Mucosa of stomach (tissue), 1 donor: Measurements from ENCODE around the gene PPP6R3.

ENCODE experiments used
- H3K27me3 ChIP-seq: one replicate; pipeline ENCODE4 v1.7.0; 2013; ENCODE audit warnings: mild to moderate bottlenecking, low read length; ENCODE audit not compliant: control insufficient read depth, insufficient read depth
- H3K36me3 ChIP-seq: one replicate; pipeline ENCODE4 v1.7.0; 2013; ENCODE audit warnings: low read length; ENCODE audit not compliant: control insufficient read depth, insufficient read depth
- H3K4me1 ChIP-seq: one replicate; pipeline ENCODE4 v1.7.0; 2013; ENCODE audit warnings: mild to moderate bottlenecking, low read length; ENCODE audit not compliant: control insufficient read depth, insufficient read depth
- H3K4me3 ChIP-seq: one replicate; pipeline ENCODE4 v1.7.0; 2013; ENCODE audit warnings: low read length
- H3K9ac ChIP-seq: one replicate; pipeline ENCODE4 v1.7.0; 2013; ENCODE audit warnings: mild to moderate bottlenecking, low read length, moderate library complexity
- H3K9me3 ChIP-seq: one replicate; pipeline ENCODE4 v1.7.0; 2013; ENCODE audit warnings: mild to moderate bottlenecking, low read length, moderate library complexity; ENCODE audit not compliant: control insufficient read depth
- donor health status: Pancreatic carcinoma.

PPP6R3 gene

DNA sequence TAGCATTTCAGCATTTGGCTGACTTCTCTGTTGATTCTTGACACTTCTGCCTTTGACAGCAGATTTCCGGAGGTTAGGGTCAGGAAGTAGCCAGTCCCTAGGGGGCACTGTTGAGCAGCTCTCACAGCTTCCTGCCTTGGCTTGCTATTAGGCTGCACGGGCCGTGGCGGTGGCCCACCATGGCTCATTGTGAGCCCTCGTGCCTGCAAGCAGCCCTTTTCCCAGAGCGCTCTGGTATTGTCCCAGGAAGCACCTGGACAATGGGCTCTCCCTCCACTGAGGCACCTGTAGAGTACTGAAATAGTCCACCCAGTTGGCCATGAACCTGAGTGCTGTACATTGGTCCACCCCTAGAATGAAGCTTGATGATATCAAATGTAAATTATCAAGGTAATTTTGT, 123.5 kb downstream of the PPP6R3 start:
- Histone ChIP-seq H3K4me1 (peaks cover 9% of the 10 kb centered on the region), H3K9ac (no peak overlapping the region), H3K9me3 (no peaks in the 10 kb centered on the region), H3K27me3 (no peaks in the 10 kb centered on the region), H3K4me3 (no peak overlapping the region), H3K36me3 (no peaks in the 10 kb centered on the region)

DNA sequence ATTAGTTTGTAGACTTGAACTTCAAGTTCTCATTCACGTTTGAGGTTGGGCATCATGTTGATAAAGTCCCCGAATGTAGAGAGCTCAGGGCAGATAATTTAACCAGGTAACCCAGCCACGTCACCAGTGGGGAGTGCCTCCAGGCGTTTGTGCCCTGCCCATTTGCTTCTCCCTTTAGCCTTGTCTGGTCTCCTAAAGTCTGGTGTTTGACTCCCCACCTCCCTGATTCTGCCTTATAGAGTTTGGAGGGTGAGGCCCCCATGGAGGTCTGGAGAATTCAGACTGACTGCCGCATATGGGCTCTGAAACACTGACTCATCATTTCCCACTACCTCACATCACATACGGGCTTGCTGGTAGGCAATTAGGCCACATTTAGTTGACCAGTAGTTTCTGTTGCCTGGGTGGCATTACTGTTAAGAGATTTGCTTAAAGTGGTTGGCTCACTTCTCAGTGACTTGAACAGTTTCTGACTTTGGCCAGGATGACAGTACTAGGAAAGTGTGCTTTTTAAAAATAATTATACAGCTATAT, 124.5 kb downstream of the PPP6R3 start:
- H3K36me3 ChIP-seq, result no peaks in the 10 kb centered on the region
- H3K4me3 ChIP-seq, result no peak overlapping the region
- H3K27me3 ChIP-seq, result no peaks in the 10 kb centered on the region
- peaks cover 9% of the 10 kb centered on the region for H3K4me1 ChIP-seq
- H3K9ac ChIP-seq, result no peak overlapping the region
- no peaks in the 10 kb centered on the region for H3K9me3 ChIP-seq

DNA sequence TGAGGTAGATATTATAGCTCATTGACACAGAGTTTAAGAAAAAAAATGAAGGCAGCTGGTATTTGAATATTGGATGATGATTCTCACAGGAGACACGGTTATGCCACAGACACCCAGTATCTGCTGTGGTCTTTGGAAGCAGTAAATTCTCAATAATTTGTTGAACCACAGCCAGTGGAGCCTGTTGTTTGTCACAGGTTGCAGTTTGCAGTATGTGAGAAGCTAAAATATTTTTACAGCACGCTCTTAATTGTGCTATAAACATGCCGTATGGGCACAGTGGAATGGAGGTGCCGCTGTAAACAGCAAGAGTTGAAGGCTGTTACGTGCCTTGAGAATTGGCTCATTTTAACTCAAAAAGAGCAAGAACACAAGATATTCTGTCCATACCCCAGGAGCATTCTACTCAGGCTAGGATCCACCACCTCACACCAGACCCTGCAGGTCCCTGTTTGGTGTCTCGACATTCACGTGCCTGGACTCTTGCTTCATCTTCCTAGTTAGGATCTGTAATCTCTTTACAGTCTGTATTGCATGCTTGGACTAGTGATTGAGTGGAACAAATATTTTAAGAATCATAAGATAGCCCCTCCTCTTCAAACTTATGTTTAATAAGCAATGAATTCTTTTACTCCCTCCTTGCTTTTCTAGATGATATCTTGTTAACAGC, 129.1 kb downstream of the PPP6R3 start:
- H3K9ac ChIP-seq, result no peak overlapping the region
- H3K36me3 ChIP-seq, result no peaks in the 10 kb centered on the region
- H3K4me1 ChIP-seq, result no peaks in the 10 kb centered on the region
- no peaks in the 10 kb centered on the region for H3K9me3 ChIP-seq
- H3K4me3 ChIP-seq, result no peak overlapping the region
- no peaks in the 10 kb centered on the region for H3K27me3 ChIP-seq

DNA sequence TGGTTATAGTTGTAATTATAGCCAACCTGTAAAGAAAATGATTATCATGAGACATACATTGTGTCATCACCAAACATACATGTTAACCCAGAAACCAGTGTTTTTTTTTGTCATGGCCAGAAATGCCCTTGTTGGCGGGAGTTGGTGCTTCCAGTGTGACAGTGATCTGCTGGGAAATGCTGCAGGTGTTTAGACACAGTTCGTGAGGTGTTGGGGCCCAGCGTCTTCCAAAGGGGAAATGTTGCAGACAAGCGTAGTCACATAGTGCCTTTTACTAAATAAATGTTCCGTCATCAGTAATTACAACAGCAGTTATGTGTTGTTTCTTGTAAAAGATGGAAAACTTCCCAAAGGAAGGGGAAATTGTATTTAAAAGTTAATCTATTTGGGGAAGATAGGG, 131.2 kb downstream of the PPP6R3 start:
- Histone ChIP-seq H3K36me3 (peaks cover 8% of the 10 kb centered on the region), H3K4me1 (no peaks in the 10 kb centered on the region), H3K4me3 (no peak overlapping the region), H3K27me3 (no peaks in the 10 kb centered on the region), H3K9me3 (no peaks in the 10 kb centered on the region), H3K9ac (no peak overlapping the region)

DNA sequence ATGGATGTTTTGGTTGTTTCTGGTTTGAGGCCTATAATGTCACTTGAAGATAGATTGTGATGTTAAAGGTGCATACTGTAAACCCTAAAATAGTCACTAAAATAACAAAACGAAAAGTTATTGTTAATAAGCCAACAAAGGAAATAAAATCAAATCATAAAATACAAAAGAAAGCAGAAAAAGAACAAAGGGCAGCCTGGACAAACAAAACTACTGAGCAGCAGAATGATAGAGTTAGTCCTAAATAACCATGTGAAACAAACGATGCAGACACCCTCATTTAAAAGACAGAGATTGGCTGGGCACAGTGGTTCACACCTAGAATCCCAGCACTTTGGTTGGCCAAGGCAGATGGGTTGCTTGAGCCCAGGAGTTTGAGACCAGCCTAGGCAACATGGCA, 132.9 kb downstream of the PPP6R3 start:
- Histone ChIP-seq H3K4me1 (no peaks in the 10 kb centered on the region), H3K9me3 (no peaks in the 10 kb centered on the region), H3K4me3 (no peak overlapping the region), H3K9ac (no peak overlapping the region), H3K36me3 (peaks cover 17% of the 10 kb centered on the region), H3K27me3 (no peaks in the 10 kb centered on the region)

DNA sequence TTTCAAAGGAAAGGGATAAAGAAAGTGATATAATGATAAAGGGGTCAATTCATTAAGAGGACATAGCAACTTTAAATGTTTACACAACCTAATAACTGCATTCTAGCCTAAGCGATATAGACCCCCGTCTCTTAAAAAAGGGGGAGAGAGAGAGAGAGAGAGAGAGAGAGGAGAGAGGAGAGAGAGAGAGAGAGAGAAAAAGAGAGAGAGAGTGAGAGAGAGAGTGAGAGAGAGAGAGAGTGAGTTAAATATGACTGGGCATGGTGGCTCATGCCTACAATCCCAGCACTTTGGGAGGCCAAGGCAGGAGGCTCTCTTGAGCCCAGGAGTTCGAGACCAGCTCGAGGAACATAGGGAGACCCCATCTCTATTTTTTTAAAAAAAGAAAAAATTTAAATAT, 133.6 kb downstream of the PPP6R3 start:
- Histone ChIP-seq H3K4me1 (no peaks in the 10 kb centered on the region), H3K27me3 (no peaks in the 10 kb centered on the region), H3K9me3 (no peaks in the 10 kb centered on the region), H3K4me3 (no peak overlapping the region), H3K36me3 (peaks cover 17% of the 10 kb centered on the region), H3K9ac (no peak overlapping the region)

DNA sequence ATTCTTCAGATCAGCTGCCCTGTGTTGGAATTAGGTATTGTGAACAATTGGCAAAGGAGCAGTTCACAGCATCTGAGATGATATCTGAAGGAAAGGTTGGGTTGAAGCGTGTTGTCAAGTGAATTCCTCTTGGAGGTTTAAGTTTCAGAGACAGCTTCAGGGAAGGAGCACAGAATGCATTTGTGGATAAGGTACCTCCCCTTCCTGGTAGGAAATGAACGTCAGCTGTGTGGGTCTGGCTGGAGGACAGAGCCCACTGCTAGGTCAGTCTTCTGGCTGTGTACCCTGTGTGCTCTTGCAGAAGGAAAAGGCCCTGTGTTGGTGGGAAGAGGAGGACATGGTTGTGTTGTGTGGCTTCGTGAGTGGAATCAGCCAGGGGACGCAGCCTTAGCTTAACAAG, 135.7 kb downstream of the PPP6R3 start:
- Histone ChIP-seq H3K27me3 (no peaks in the 10 kb centered on the region), H3K4me3 (no peak overlapping the region), H3K9ac (no peak overlapping the region), H3K9me3 (no peaks in the 10 kb centered on the region), H3K4me1 (no peaks in the 10 kb centered on the region), H3K36me3 (peaks cover 17% of the 10 kb centered on the region)

DNA sequence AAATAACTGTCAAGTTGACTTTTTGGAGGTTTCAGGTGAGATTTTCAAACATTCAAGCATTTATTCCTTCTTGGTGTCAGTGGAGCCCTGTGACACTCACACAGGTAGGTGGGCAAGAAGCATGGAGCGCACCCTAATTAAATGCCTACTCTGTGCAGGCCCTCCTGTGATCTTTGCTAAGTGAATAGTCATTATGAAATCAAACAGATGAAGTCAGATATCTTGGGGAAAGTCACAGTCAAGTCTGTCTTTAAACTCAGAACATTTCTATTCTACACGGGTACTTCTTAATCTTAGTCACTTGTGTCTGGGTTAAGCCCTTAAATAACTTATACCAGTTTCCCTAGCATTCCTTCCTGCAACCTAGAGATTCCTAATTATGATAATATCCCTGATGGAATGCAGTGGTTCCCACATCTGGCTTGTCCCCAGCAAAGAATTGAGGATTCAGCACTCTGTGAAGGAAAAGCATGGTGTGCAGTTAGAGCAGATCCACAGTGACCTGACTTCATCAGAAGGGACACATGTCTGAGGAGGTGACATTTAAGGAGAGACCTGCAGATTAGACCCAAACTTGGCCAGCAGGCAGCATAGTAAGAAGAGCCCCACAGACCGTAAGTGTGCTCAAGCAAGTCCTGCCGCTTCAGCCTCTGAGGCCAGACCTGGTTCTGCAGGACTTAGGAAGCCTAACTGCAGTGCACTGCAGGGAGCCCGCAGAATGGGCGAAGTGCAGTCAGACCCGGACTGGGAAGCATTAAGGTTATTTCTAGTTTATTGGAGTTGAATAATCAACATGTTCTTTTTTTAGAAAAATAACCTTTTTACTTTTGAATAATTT, 138.5 kb downstream of the PPP6R3 start:
- no peak overlapping the region for H3K9ac ChIP-seq
- no peaks in the 10 kb centered on the region for H3K9me3 ChIP-seq
- no peak overlapping the region for H3K4me3 ChIP-seq
- peaks cover 28% of the 10 kb centered on the region for H3K36me3 ChIP-seq
- H3K27me3 ChIP-seq, result no peaks in the 10 kb centered on the region
- no peaks in the 10 kb centered on the region for H3K4me1 ChIP-seq

DNA sequence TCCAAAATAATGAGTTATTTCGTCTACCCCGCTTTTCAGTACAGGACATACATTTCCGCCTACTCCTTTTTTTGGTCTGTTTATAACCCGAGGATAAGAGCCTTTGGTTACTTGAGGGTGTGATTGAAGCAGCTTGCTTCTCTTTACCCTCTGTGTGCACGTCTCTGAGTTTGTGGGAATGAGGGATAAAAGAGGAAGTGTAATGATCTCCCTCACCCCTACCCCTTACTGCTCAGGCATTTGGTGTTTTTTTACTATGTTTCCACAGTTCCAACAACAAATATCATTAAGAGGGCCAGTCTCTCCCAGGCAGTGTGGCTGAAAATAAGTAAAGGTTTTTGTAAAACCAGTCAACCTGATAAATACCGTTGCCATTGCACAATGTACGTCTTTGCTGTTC, 140.6 kb downstream of the PPP6R3 start:
- peaks cover 25% of the 10 kb centered on the region for H3K36me3 ChIP-seq
- H3K27me3 ChIP-seq, result no peaks in the 10 kb centered on the region
- no peaks in the 10 kb centered on the region for H3K4me1 ChIP-seq
- no peak overlapping the region for H3K4me3 ChIP-seq
- H3K9ac ChIP-seq, result no peak overlapping the region
- no peaks in the 10 kb centered on the region for H3K9me3 ChIP-seq

DNA sequence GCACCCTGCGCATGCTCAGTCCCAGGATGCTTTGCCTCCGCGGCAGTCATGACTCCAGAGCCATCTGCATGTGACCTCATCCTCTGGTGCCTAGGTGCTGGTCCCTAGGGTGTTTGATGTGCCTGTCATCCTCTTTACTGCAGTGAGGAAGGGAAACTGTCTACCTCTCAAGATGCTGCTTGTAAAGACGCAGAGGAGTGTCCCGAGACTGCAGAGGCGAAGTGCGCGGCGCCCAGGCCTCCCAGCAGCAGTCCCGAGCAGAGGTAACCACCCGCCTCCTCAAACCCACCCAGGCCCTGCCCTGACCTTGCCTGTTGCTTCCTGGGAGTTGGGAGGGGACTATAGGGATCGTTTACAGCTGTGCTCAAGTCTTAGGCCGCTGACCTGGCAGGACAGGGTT, 149.2 kb downstream of the PPP6R3 start:
- H3K4me1 ChIP-seq, result no peaks in the 10 kb centered on the region
- peaks cover 18% of the 10 kb centered on the region for H3K36me3 ChIP-seq
- H3K4me3 ChIP-seq, result no peak overlapping the region
- H3K9ac ChIP-seq, result no peak overlapping the region
- H3K9me3 ChIP-seq, result no peaks in the 10 kb centered on the region
- no peaks in the 10 kb centered on the region for H3K27me3 ChIP-seq

DNA sequence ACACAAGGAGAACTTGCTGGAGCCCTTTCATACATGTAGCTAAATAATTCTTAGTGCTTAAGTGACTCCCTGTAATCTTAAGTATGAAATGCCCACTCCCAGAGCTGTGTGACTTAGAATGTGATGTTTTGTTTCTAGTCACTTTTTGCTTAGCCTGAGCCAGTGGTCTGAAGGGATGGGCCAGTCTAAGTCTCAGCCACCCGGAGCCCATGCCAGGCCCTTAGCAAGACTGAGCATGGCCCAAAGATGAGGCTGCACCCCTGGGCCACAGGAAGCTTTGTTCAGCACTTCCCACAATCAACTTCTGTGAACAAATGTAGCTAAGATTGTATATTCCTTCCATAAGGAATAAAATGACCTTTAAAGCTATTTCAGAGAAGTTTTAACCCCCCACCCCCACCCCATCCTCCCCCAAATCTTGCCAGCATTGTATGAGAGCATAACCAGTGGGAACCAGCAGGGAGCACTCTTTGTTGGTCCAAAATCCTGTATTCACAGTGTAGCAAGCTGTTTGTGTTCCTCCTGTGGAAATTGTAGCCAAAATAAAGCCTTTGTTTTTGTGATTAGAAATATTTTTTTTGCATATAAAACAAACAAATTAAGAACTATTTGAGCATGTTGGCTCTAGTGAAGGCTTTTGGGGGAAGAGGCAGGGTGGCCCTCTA, 150.0 kb downstream of the PPP6R3 start:
- Histone ChIP-seq H3K27me3 (no peaks in the 10 kb centered on the region), H3K36me3 (peaks cover 18% of the 10 kb centered on the region), H3K9ac (no peak overlapping the region), H3K4me1 (no peaks in the 10 kb centered on the region), H3K4me3 (no peak overlapping the region), H3K9me3 (no peaks in the 10 kb centered on the region)

DNA sequence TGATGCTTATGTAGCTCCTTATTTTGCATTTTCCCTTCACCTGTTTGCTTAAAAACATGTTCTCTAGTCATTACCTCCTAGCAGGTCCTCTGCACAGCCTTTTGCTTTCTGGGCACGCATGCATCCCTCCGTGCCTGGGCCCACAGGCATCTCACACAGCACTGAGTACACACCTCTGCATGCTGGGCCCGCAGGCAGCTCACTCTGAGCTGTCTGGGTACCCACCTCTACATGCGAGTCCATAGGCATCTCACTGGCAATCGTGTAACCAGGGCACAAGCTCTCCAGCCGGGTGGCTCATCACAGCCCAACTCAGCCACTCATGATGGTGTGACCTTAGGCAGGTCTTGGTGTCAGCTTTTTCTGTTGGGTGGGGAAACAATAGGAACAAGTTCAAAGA, 155.1 kb downstream of the PPP6R3 start:
- H3K9ac ChIP-seq, result no peak overlapping the region
- no peaks in the 10 kb centered on the region for H3K9me3 ChIP-seq
- no peaks in the 10 kb centered on the region for H3K27me3 ChIP-seq
- peaks cover 3% of the 10 kb centered on the region for H3K36me3 ChIP-seq
- no peaks in the 10 kb centered on the region for H3K4me1 ChIP-seq
- no peak overlapping the region for H3K4me3 ChIP-seq
